ENCODE data around the gene KCNH1. TPM values are rescaled to one million over a fixed set of nuclear protein-coding genes. Genes with fewer than 3 reads are reported as not detected.

KCNH1 gene
- total and polyA plus RNA-seq, 2 of the 4 experiments (the other 2 are of a cell fraction), result 0.27 to 0.54 TPM

- no peak overlapping the region for H3K4ac ChIP-seq (ENCODE audit: low read depth, low read length)
- DNase-seq (no peak), ATAC-seq (ENCODE audit: low read depth) (no peak)
- no peaks in the 10 kb centered on the region for H3K4me1 ChIP-seq (ENCODE audit: control insufficient read depth, insufficient read depth, low read length)
- H2AK9ac ChIP-seq (replicated peaks; ENCODE audit: low read depth, low read length, poor library complexity), result no peak overlapping the region
- dilution Hi-C loops (cut with HindIII; ENCODE audit: low sequenced_read_pairs, unreplicated experiment) (no loop called here), in situ Hi-C loops (cut with MboI; ENCODE audit: low sequenced_read_pairs) (no loop called here), intact Hi-C loops (cut with micrococcal nuclease) (no loop called here)
- H2BK20ac ChIP-seq (ENCODE audit: low read depth, low read length), result no peak overlapping the region
- H3K27ac ChIP-seq (ENCODE audit: insufficient read depth, low read length), result no peak overlapping the region
- H3K27me3 ChIP-seq (ENCODE audit: control insufficient read depth, insufficient read depth, low read length), result no peaks in the 10 kb centered on the region
- no peak overlapping the region for H3K4me3 ChIP-seq (ENCODE audit: insufficient read depth, low read depth, low read length)
- no peaks in the 10 kb centered on the region for H3K9me1 ChIP-seq (ENCODE audit: insufficient read depth, low read length)
- POLR2A ChIA-PET (ENCODE audit: unreplicated experiment), result no interaction called here
- H2BK120ac ChIP-seq (ENCODE audit: low read depth, low read length), result no peak overlapping the region
- H3K9ac ChIP-seq (ENCODE audit: low read depth, low read length), result no peak overlapping the region
- H4K5ac ChIP-seq (ENCODE audit: low read depth, low read length), result no peak overlapping the region
- no peak overlapping the region for H4K91ac ChIP-seq (ENCODE audit: insufficient read depth, low read depth, low read length)
- H2AFZ ChIP-seq (replicated peaks; ENCODE audit: low read length, poor library complexity), result no peak overlapping the region
- H2BK15ac ChIP-seq (ENCODE audit: low read depth, low read length), result no peak overlapping the region
- no peak overlapping the region for H3K56ac ChIP-seq (ENCODE audit: extremely low read depth, insufficient read depth, low read length)
- no peak overlapping the region for H3K18ac ChIP-seq (ENCODE audit: low read depth, low read length)
- H3K14ac ChIP-seq (replicated peaks; ENCODE audit: low read depth, low read length), result no peak overlapping the region
- CTCF ChIA-PET, result no interaction called here
- TF ChIP-seq MAFK (IDR thresholded peaks at IDR 0.05; ENCODE audit: low read depth, low read length), result no peak
- TF ChIP-seq MAZ (IDR thresholded peaks at IDR 0.05; ENCODE audit: borderline replicate concordance, low read depth, low read length), result no peak
- TF ChIP-seq FOS (IDR thresholded peaks at IDR 0.05; ENCODE audit: low read depth, low read length), result no peak
- no peak for TF ChIP-seq CEBPB (IDR thresholded peaks at IDR 0.05; ENCODE audit: low read depth, low read length)
- no peak for TF ChIP-seq ELK1 (IDR thresholded peaks at IDR 0.05; ENCODE audit: borderline replicate concordance, low read depth, low read length)
- TF ChIP-seq CHD1 (IDR thresholded peaks at IDR 0.05; ENCODE audit: low read depth, low read length), result no peak
- no peak for TF ChIP-seq MXI1 (IDR thresholded peaks at IDR 0.05; ENCODE audit: borderline replicate concordance, low read depth, low read length)
- TF ChIP-seq BHLHE40 (IDR thresholded peaks at IDR 0.05; ENCODE audit: low read depth, low read length), result no peak
- no peak for TF ChIP-seq SMC3 (IDR thresholded peaks at IDR 0.05; ENCODE audit: low read depth, low read length)
- TF ChIP-seq RFX5 (IDR thresholded peaks at IDR 0.05; ENCODE audit: low read depth, low read length), result no peak
- no peak for TF ChIP-seq RAD21 (IDR thresholded peaks at IDR 0.05; ENCODE audit: low read length)
- TF ChIP-seq POLR2A (IDR thresholded peaks at IDR 0.05; ENCODE audit: low read depth, low read length), result no peak
- TF ChIP-seq RCOR1 (IDR thresholded peaks at IDR 0.05; ENCODE audit: insufficient replicate concordance, low read length), result no peak
- no peak for TF ChIP-seq NFE2L2 (IDR thresholded peaks at IDR 0.05; ENCODE audit: low read depth, low read length)
- TF ChIP-seq CTCF (conservative IDR thresholded peaks at IDR 0.05; ENCODE audit: low read depth, low read length), result no peak
- no peaks in the 10 kb centered on the region for H3K9me3 ChIP-seq (ENCODE audit: control insufficient read depth, insufficient read depth, low read length)
- no peak overlapping the region for H2BK5ac ChIP-seq (ENCODE audit: low read depth, low read length, poor library complexity, severe bottlenecking)
- no peak overlapping the region for H2AK5ac ChIP-seq (ENCODE audit: low read depth, low read length)
- no peak overlapping the region for H3K4me2 ChIP-seq (ENCODE audit: low read depth, low read length)
- no peaks in the 10 kb centered on the region for H3K36me3 ChIP-seq (ENCODE audit: control insufficient read depth, insufficient read depth, low read length)
- H3K23ac ChIP-seq (ENCODE audit: low read depth, low read length), result no peak overlapping the region
- H4K8ac ChIP-seq (ENCODE audit: low read depth in 2 of 2, low read length in 2 of 2), result no peak overlapping the region
- no peaks in the 10 kb centered on the region for H4K20me1 ChIP-seq (ENCODE audit: insufficient read depth, low read length)
- no TSS peak for BruUV-seq (replicated peaks)
- H3K79me1 ChIP-seq (ENCODE audit: low read depth in 1 of 2, low read length in 2 of 2), result no peaks in the 10 kb centered on the region
These were observed 201.8 kb downstream of the KCNH1 start for GRCh38 chr1:210932104-210932503.
